H9 (cell line): Measurements from ENCODE around the gene SLC22A8. TPM values are rescaled to one million over a fixed set of nuclear protein-coding genes. Genes with fewer than 3 reads are reported as not detected.

ENCODE experiments used
- DNase-seq: peaks from one replicate; pipeline ENCODE4 v3.0.0-alpha.2; 2017
- H2AFZ ChIP-seq: one replicate; pipeline ENCODE4 v1.6.1; 2013; ENCODE audit warnings: mild to moderate bottlenecking, low read length, control low read depth, moderate library complexity
- H2AK5ac ChIP-seq: 2 replicates; pipeline ENCODE4 v1.6.1; 2013; ENCODE audit warnings: low read length, control low read depth, mixed read lengths; ENCODE audit not compliant: insufficient read length
- H2BK120ac ChIP-seq: one replicate; pipeline ENCODE4 v1.6.1; 2013; ENCODE audit warnings: low read depth, mild to moderate bottlenecking, low read length, control low read depth, inconsistent platforms; ENCODE audit not compliant: poor library complexity, severe bottlenecking
- H2BK12ac ChIP-seq: 2 replicates; pipeline ENCODE4 v1.6.1; 2013; ENCODE audit warnings: low read length, control low read depth, mixed read lengths, low read depth; ENCODE audit not compliant: insufficient read length
- H2BK15ac ChIP-seq: 2 replicates; pipeline ENCODE4 v1.6.1; 2013; ENCODE audit warnings: low read depth, low read length, control low read depth
- H2BK20ac ChIP-seq: one replicate; pipeline ENCODE4 v1.6.1; 2013; ENCODE audit warnings: low read depth, mild to moderate bottlenecking, low read length, control low read depth, inconsistent platforms; ENCODE audit not compliant: poor library complexity, severe bottlenecking
- H2BK5ac ChIP-seq: 2 replicates; pipeline ENCODE4 v1.6.1; 2013; ENCODE audit warnings: low read length, control low read depth, mixed read lengths; ENCODE audit not compliant: insufficient read length
- H3K14ac ChIP-seq: 2 replicates; pipeline ENCODE4 v1.6.1; 2013; ENCODE audit warnings: low read length, control low read depth; ENCODE audit not compliant: insufficient read depth
- H3K18ac ChIP-seq: 2 replicates; pipeline ENCODE4 v1.6.1; 2013; ENCODE audit warnings: low read depth, mild to moderate bottlenecking, mixed read lengths, low read length, control low read depth; ENCODE audit not compliant: insufficient read length
- H3K23ac ChIP-seq: 2 replicates; pipeline ENCODE4 v1.6.1; 2013; ENCODE audit warnings: low read length, control low read depth, mixed read lengths, low read depth; ENCODE audit not compliant: insufficient read length
- H3K23me2 ChIP-seq: 2 replicates; pipeline ENCODE4 v1.6.1; 2013; ENCODE audit warnings: low read depth, mild to moderate bottlenecking, mixed read lengths, low read length, control low read depth; ENCODE audit not compliant: insufficient read length, poor library complexity, severe bottlenecking
- H3K27ac ChIP-seq: 2 replicates; pipeline ENCODE4 v1.5.1; 2013; ENCODE audit warnings: low read length, control low read depth, mixed read lengths, low read depth; ENCODE audit not compliant: insufficient read length
- H3K27me3 ChIP-seq: 2 replicates; pipeline ENCODE4 v1.6.1; 2013; ENCODE audit warnings: low read length, control low read depth, inconsistent platforms; ENCODE audit not compliant: insufficient read depth
- H3K4ac ChIP-seq: 2 replicates; pipeline ENCODE4 v1.6.1; 2013; ENCODE audit warnings: low read depth, mild to moderate bottlenecking, control low read depth, inconsistent platforms, low read length, moderate library complexity
- H3K4me1 ChIP-seq: 2 replicates; pipeline ENCODE4 v1.6.1; 2013; ENCODE audit warnings: low read length, control low read depth, inconsistent platforms; ENCODE audit not compliant: insufficient read depth
- H3K4me2 ChIP-seq: 2 replicates; pipeline ENCODE4 v1.6.1; 2013; ENCODE audit warnings: low read length, control low read depth, mixed read lengths; ENCODE audit not compliant: insufficient read length, insufficient read depth
- H3K56ac ChIP-seq: 2 replicates; pipeline ENCODE4 v1.6.1; 2013; ENCODE audit warnings: low read depth, mild to moderate bottlenecking, mixed read lengths, low read length, control low read depth; ENCODE audit not compliant: insufficient read length
- H3K79me1 ChIP-seq: 2 replicates; pipeline ENCODE4 v1.6.1; 2013; ENCODE audit warnings: low read depth, mild to moderate bottlenecking, moderate library complexity, low read length, control low read depth, inconsistent platforms; ENCODE audit not compliant: insufficient read depth, poor library complexity, severe bottlenecking
- H3K79me2 ChIP-seq: 2 replicates; pipeline ENCODE4 v1.6.1; 2013; ENCODE audit warnings: low read length, control low read depth, inconsistent platforms; ENCODE audit not compliant: insufficient read depth
- H3K9ac ChIP-seq: 2 replicates; pipeline ENCODE4 v1.6.1; 2013; ENCODE audit warnings: low read length, control low read depth, mixed read lengths; ENCODE audit not compliant: insufficient read length; ENCODE audit errors: extremely low read depth
- H3K9me3 ChIP-seq: one replicate; pipeline ENCODE4 v1.6.1; 2013; ENCODE audit warnings: low read depth, low read length, inconsistent platforms; ENCODE audit not compliant: control insufficient read depth
- H3T11ph ChIP-seq: one replicate; pipeline ENCODE4 v1.6.1; 2013; ENCODE audit warnings: mild to moderate bottlenecking, low read length, control low read depth, inconsistent platforms
- H4K20me1 ChIP-seq: one replicate; pipeline ENCODE4 v1.6.1; 2013; ENCODE audit not compliant: control insufficient read depth, insufficient read length, insufficient read depth
- H4K5ac ChIP-seq: 2 replicates; pipeline ENCODE4 v1.6.1; 2013; ENCODE audit warnings: low read depth, mild to moderate bottlenecking, mixed read lengths, low read length, control low read depth; ENCODE audit not compliant: insufficient read length
- H4K8ac ChIP-seq: replicated peaks from 2 replicates; pipeline ENCODE4 v1.6.1; 2013; ENCODE audit warnings: low read length, control low read depth, mixed read lengths, low read depth; ENCODE audit not compliant: insufficient read length
- H4K91ac ChIP-seq: 2 replicates; pipeline ENCODE4 v1.6.1; 2013; ENCODE audit warnings: low read depth, mild to moderate bottlenecking, moderate library complexity, mixed read lengths, low read length, control low read depth; ENCODE audit not compliant: insufficient read length
- H3K27ac Mint-ChIP-seq, 3 experiments: 2 replicates in 2 of 3; 3 replicates in 1 of 3; pipeline ENCODE4 v1.8.0; 2020 to 2021; ENCODE audit warnings: mixed read lengths in 3 of 3, mild to moderate bottlenecking in 1 of 3, moderate library complexity in 1 of 3
- H3K27me3 Mint-ChIP-seq: 2 replicates; pipeline ENCODE4 v1.8.0; 2021; ENCODE audit warnings: low read depth, mild to moderate bottlenecking, moderate library complexity, mixed read lengths
- H3K36me3 Mint-ChIP-seq, 3 experiments: 2 replicates in 2 of 3; 3 replicates in 1 of 3; pipeline ENCODE4 v1.8.0; 2020 to 2021; ENCODE audit warnings: low read depth in 3 of 3, mixed read lengths in 3 of 3; ENCODE audit not compliant: insufficient read depth in 1 of 3
- H3K4me1 Mint-ChIP-seq, 2 experiments: 2 replicates each; pipeline ENCODE4 v1.8.0; 2020; ENCODE audit warnings: mixed read lengths in 2 of 2
- H3K4me3 Mint-ChIP-seq, 2 experiments: 2 replicates in 1 of 2; 3 replicates in 1 of 2; pipeline ENCODE4 v1.8.0; 2020 to 2021; ENCODE audit warnings: mild to moderate bottlenecking in 2 of 2, mixed read lengths in 2 of 2, moderate library complexity in 1 of 2
- H3K9me3 Mint-ChIP-seq, 2 experiments: 2 replicates in 1 of 2; 3 replicates in 1 of 2; pipeline ENCODE4 v1.8.0; 2020; ENCODE audit warnings: mild to moderate bottlenecking in 2 of 2, mixed read lengths in 2 of 2, moderate library complexity in 1 of 2
- WGBS: extraction: QIAGEN DNeasy Blood & Tissue Kit; methylation state at CpG from one replicate; pipeline ENCODE4 v1.1.7; 2013; ENCODE audit warnings: missing lambda C conversion rate, low lambda C conversion rate, mixed read lengths; ENCODE audit not compliant: insufficient read length; ENCODE audit errors: extremely low coverage; 5-methylcytosine and 5-hydroxymethylcytosine counted together
- total RNA-seq: library from RNA; stranded (reverse); gene quantifications from 2 replicates; pipeline ENCODE4 v1.2.1, GENCODE V29; 2021
- TF ChIP-seq, protein P1 (sequence below): fragments of 200-600 bp; sonication (generic); conservative IDR thresholded peaks from 3 replicates; pipeline ENCODE4 v1.8.0; 2021; ENCODE audit warnings: antibody characterized with exemption, mild to moderate bottlenecking

Gene SLC22A8
- total RNA-seq, 1 experiment from 2014 or later: not detected

DNA sequence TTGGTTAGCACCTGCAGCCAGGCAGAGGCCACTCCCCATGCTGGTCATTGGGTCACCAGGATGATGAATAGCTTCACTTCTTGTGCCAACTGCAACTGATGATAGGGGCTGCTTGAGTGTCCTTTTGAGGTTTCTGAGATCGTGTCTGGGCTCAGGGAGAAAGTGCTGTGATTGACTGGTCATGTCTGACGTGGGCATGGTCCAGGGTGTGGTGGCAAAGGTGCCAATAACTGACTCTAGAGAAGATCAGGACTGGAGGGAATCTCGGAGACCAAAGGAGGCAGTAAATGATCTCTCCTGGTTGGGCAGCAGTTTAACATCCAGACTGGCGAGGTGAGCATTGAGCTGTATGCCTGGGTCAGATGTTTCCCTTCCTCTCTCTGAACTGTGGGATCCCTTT is 20.9 kb downstream of the SLC22A8 start:
- Histone ChIP-seq H3K4me2 (no peak overlapping the region), H2AK5ac (no peak overlapping the region), H2BK120ac (no peak overlapping the region), H4K8ac (no peak overlapping the region), H2AFZ (no peak overlapping the region), H2BK20ac (no peak overlapping the region), H3K56ac (no peak overlapping the region), H3K79me1 (no peaks in the 10 kb centered on the region), H3K4me1 (no peaks in the 10 kb centered on the region; the same call in 1 of the 2 replicates), H4K20me1 (no peaks in the 10 kb centered on the region), H3K23me2 (no peaks in the 10 kb centered on the region), H3K27ac (no peak overlapping the region), H3K27me3 (no peaks in the 10 kb centered on the region), H2BK15ac (no peak overlapping the region), H4K91ac (no peak overlapping the region), H2BK5ac (no peak overlapping the region), H3K79me2 (no peaks in the 10 kb centered on the region), H3T11ph (no peak overlapping the region), H3K9ac (no peak overlapping the region), H3K14ac (no peak overlapping the region), H3K4ac (no peak overlapping the region), H2BK12ac (no peak overlapping the region), H4K5ac (no peak overlapping the region), H3K18ac (no peak overlapping the region), H3K9me3 (no peaks in the 10 kb centered on the region), H3K23ac (no peak overlapping the region)
- TF ChIP-seq, protein P1, sequence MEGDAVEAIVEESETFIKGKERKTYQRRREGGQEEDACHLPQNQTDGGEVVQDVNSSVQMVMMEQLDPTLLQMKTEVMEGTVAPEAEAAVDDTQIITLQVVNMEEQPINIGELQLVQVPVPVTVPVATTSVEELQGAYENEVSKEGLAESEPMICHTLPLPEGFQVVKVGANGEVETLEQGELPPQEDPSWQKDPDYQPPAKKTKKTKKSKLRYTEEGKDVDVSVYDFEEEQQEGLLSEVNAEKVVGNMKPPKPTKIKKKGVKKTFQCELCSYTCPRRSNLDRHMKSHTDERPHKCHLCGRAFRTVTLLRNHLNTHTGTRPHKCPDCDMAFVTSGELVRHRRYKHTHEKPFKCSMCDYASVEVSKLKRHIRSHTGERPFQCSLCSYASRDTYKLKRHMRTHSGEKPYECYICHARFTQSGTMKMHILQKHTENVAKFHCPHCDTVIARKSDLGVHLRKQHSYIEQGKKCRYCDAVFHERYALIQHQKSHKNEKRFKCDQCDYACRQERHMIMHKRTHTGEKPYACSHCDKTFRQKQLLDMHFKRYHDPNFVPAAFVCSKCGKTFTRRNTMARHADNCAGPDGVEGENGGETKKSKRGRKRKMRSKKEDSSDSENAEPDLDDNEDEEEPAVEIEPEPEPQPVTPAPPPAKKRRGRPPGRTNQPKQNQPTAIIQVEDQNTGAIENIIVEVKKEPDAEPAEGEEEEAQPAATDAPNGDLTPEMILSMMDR: no peak
- peaks cover 8 to 10% of the 10 kb centered on the region in 2 experiments for H3K4me1 Mint-ChIP-seq
- WGBS: no CpG with 5 or more reads among the region's 4 CpGs
- H3K27ac Mint-ChIP-seq: no peak overlapping the region
- H3K9me3 Mint-ChIP-seq: peaks cover 4 to 6% of the 10 kb centered on the region in 2 experiments; a peak in 2 of 5 replicates
- H3K4me3 Mint-ChIP-seq: no peak overlapping the region
- peaks cover 16% of the 10 kb centered on the region for H3K27me3 Mint-ChIP-seq
- DNase-seq: no peak
- H3K36me3 Mint-ChIP-seq: peaks cover 0 to 3% (median 1%) of the 10 kb centered on the region in 3 experiments; a peak in 2 of 7 replicates
